HG03045 (cell line): ENCODE results near the gene DLX6.

ENCODE experiments used
- ATAC-seq: cut with Tn5 transposase; IDR thresholded peaks from one replicate; pipeline ENCODE4 v1.9.1; 2021; ENCODE audit warnings: mild to moderate bottlenecking, moderate library complexity; ENCODE audit not compliant: unreplicated experiment

DLX6 gene

DNA sequence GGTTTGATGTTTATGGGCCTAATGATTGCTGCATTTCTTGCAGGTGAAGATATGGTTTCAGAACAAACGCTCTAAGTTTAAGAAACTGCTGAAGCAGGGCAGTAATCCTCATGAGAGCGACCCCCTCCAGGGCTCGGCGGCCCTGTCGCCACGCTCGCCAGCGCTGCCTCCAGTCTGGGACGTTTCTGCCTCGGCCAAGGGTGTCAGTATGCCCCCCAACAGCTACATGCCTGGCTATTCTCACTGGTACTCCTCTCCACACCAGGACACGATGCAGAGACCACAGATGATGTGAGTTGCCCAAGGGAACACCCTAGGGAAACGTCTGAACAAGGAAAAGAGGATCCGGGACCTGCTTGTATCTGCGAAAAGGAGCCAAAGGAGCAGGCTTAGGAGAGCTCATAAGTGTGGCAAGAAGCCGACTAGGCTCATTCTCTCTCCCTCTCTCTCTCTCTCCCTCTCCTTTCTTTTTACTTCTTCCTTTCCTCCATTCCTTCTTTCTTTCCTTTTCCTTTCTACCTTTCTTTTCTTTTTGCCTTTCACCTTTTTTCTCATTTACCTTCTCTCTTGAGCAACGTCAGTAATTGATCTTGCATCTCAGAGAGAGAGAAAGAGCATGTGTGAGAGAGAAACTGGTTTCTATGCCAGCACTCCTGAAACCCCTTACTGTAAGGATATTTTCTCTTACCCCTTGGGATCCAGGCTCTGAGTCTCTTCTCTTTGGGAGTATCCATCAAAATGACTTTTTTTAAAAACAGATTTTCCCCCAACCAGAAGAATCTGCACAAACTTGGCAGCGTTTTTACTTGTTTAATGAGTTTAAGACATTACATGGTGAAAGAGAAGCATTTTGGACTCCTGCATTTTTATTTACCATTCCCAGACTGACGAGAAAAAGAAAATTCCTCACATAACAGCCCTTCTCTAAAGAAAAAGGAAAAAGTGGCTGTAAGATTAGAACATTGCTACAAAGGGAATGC, 4.7 kb downstream of the DLX6 start:
- no peak for ATAC-seq

DNA sequence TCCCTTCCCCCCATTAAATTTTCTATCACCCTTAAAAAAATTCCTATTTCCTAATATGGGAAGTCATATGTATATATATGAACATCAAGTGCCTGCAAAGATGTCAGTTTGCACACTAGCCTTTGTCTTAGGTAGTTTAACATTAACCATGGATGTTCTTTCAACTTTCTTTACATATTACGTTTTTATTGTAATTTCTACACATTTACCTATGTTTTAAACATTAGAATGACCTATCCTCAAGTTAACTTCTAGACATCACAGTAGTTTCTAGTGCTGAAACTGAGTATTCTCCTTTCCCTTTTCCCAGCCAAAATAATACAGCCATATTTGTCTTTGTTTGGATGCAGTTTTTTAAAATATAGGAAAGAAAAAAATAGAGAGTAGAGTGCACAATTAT, 5.8 kb downstream of the DLX6 start:
- ATAC-seq = no peak

DNA sequence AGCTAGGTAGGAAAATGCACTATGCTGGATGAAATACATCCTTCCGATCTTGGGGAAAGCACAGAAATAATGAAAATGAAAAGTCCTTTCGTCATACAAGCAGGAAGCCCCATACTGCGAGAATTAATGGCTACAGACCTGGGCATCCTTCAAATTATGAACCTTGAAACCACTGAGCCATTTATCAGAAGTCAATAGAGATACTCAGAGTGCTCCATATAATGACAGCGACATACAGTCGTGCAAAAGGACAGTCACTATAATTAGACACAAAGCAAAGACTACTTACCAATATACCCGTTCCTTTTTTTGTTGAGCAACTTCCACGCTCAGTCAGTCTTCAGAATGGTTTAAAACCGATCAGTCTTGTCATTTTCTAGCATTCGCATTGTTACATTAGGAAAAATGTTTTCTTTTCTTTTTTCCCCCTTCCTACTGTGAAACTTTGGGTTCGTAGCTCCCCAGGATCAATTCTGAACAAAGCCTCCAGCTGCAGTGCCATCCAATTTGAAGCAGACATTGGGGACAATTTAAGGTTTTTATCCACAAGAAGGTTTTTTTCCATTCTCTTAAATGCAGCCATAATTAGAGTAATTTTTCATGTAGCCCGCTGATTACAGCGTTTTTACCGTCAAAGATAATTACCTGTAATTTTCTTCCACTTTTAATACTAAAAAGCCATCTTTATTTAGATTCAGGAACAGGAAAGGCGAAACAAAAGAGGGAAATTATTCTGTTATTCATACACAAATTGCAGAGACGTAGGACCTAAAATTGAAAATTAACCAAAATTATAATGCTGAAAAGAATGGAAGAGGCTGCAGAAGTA, 6.4 kb downstream of the DLX6 start:
- no peak for ATAC-seq

DNA sequence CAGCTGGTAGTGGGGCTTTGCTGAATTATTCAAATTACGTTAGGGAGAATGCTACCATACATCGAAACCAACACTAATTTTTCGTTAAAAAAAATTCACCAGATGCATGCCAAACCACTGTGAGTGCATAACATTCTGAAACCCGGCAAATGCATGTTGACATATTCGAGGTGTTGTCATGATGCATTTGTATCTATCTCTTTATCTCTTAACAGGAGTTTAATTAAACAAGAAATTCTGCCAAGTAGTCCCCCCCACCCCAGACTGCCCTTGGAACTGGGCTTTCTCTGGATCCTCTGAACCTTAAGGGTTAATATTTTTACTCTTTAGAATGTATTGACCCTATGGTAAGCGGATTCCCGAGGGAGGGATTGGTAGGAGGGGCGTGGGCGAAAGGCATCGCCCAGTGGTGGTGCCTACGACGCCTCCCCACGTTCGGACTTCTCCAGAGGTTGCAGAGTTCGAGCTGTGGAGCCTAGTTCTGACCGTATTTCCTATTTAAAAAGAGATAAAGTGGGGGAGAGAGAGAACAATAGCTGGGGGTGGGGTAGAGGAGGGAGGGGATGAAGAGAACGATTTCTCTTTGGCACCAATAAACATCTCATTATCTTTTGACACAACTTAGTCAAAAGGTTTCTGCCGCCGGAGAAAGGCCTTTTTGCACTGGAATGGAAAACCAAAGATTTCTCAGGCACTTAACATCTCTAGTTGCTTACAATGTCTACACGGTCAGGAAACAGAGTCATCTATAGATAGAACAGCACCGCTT, 7.2 kb downstream of the DLX6 start:
- no peak for ATAC-seq

DNA sequence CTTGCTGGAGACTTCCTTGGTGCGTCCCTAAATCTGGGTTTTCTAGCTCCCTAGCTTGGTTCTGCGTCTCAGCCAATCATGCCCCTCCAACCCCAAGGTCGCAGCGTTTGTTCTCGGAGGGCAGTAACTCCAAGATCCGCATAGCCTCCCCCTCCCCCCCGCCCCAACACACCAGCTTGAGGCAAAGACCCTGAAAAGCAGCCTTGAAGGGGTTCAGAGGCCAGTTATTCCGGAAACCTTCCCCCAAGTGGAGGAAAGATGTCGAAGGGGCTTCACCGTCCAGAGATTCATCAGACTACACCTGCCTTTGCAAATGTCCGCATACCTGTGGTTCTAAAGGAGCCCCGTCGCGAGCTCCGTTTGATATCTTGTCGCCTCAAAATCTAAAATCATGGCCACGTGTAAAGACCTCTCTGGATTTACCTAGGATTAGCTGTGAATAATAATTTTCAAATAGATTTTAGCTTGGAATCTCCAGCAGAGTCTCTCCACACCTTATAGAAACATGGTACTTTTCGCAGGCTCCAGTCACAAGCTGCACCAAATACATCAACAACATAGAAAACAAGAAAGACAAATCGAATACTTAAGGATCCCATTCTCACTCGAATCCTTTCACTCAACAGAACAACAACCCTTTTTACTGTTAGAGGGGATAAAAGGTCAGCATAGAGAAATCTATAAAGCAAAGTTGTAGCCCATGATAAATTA, 7.9 kb downstream of the DLX6 start:
- no peak for ATAC-seq

DNA sequence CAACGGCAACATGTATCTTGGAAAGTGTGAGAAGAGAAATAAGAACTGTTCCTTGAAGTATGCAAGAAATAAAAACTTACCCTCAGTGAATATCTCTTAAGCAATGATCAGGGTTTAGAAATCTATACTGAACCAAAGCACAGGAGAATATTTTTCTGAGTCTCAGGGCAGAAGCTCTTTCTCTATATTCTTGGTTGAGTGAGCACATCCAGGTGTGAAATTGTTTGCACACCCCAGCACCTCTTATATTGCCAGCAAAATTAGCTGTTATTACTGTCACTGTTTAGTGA, 8.4 kb downstream of the DLX6 start:
- no peak for ATAC-seq

DNA sequence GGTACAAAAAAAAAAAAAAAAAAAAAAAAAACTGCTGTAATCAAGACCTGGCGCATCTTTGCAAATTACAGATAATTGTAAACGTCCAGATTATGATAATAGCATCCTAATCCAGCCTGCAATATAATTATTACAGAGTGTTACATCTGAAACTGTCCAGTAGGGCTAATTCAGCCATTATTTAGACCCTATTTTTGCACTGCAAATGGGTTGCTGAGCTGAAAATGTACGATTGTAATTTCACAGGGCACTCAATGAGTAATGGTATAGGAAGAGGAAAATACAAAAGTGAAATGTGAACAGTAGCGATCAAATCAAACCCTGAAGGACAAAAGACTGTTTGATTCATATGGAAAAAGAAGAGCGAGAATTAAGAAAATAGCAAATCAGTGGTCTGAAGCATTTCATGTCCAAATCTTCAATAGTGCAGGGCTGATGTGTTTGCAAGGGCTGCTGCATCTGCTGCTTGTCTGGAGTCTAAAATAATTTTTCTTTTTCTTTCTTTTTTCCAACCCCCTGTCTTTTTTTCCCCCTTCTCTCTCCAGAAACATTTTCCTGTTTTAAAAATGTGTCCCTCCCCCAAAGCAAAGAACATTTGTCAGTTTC, 8.9 kb downstream of the DLX6 start:
- ATAC-seq = no peak

DNA sequence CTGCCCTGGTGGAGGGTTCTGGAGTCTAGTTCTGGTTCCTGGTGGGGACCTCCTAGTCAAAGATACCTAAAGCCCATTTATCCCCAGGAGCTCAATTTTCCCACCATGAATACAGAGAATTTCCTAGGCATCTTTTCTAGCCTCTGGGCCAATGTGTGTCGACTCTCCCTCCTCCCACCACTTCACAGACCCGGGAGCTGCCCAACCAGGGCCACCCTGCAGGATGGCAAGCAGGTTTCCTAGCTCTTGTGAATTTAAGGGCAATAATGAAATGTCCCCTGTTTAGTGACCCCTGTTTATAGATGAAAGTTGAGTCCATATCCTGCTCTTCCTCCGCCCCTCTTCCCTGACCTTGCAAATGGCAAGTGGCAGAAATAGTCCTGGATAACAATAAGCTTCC, 9.9 kb downstream of the DLX6 start:
- ATAC-seq = no peak

DNA sequence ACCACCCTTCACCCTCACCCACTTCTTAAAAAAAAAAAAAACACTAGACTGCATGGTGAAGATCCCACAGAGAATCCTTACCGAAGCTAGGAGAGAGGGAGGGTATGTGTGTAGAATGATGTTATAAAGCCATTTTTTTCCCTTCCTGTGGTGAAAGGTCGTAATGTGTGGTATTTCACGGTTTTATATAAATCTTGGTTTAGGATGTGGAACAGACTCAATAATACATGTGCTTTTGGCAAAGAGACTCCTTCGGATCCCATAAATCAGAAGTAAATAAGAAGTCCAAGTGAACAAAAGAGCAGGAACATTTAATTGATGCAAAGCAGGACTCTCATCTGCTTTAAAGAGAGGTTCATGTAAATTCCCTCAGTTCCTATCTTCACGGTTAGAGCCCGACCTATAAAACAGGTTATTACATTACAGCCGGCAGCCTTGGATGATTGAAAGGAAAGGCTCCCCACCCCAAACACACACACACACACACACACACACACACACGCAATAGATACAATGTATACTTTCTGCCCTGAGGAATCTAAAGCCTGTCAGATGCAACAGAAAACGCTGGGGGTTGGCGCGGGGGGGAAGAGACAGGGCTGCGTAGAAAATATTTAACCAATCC, 10.5 kb downstream of the DLX6 start:
- ATAC-seq = no peak

DNA sequence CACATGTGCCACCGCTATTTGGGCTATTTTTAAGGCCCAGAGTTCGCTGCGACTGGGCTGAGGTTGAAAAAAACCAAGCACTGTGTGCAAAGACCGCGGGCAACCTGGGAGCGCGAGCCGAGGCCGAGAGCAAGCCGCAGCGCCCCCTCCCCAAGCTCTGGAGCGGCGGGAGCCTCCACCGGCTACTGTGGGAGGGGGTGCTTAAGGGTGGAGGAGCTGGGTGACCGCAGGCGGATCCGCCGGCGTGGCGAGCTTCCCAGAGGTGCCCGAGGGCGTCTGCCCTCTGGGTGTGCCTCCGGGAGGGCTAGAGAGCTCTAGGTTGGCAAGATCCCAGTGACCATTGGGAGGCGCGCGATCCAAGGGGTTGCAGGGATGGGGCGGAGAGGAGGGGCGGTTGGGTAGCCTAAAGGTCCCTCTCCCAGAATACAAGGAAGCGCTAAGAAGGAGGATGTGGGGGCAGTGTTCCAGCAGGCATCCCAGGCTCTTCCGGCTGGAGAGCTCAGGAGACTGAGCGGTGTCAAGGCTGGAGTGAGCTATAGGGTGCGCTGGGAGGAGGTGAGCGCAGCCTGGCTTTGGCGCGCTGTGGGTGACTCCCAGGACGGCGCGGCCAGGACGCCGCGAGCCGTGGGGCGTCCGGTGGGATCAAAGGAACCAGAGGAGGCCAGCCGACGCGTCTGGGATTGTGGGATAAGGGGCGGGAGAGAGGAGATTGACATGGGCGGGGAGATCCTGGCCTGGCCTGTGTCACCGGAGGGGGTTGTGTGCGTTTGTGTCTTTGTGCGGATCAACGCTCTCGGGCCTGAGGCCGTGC, 11.2 kb downstream of the DLX6 start:
- ATAC-seq = no peak

DNA sequence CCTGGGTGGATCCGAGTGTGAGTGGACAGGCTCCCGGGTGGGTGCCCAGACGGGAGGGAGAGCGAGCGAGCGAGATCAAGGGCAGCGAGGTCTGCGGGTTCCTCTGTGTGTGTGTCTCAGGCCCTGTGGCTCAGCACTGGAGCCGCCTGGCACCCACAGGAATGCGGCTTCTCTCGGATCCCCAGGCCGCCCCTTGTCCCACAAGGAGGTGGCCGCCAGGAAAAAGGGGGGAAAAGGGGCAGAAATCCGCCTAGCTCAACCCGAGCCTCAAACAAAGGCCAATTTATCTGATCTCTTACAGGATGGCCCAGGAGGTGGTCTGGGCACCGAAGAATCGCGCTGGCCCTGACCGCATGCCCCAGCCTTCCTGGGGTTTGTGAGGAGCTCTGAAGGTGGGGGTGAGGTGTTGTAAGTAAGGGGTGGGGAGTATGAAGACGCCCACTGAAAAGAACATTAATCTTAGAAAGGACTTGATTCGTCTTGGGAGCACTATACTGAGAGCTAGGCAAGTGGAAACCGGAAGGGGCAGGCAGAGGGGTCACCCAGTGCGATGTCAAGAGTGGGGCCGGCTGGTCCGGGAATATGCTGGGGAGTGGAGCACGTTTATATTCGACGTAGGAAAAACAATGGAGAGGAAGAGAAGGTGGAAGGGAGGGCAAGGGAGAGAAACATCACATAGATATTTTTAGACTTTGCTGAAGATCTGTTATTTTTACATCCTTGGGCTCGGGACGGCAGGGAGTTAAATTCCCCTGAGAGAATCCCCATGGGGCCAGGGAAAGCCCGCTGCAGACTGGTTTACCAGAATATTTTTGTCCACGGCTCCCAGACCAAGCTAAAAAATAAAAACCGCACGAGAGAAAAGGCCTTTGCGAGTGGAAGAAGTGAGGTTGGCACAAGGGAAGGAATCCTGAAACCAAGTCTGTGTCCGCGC, 12.1 kb downstream of the DLX6 start:
- no peak for ATAC-seq

DNA sequence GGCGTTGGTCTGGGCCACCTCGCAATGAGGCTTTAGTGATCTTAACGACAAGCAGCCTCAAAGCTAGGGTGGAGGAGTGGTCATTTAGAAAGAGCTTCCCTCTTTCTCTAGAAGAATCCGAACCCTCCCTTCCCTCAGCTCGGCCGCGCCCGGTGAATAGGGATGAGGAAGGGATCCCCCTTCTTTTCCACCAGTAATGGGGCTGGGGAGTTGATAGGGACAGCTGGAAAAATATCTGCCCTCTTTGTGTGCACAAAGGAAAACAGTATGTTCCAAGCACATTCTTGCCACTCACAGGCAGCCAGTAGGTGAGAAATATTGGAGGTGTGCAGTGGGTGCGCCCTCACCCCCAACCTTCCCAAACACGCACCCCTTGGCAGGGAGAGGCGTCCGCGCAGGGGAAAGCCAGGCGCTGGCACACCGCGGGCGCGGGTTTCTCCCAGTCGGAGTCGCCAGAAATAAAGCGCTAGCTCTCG, 12.8 kb downstream of the DLX6 start:
- no peak for ATAC-seq

DNA sequence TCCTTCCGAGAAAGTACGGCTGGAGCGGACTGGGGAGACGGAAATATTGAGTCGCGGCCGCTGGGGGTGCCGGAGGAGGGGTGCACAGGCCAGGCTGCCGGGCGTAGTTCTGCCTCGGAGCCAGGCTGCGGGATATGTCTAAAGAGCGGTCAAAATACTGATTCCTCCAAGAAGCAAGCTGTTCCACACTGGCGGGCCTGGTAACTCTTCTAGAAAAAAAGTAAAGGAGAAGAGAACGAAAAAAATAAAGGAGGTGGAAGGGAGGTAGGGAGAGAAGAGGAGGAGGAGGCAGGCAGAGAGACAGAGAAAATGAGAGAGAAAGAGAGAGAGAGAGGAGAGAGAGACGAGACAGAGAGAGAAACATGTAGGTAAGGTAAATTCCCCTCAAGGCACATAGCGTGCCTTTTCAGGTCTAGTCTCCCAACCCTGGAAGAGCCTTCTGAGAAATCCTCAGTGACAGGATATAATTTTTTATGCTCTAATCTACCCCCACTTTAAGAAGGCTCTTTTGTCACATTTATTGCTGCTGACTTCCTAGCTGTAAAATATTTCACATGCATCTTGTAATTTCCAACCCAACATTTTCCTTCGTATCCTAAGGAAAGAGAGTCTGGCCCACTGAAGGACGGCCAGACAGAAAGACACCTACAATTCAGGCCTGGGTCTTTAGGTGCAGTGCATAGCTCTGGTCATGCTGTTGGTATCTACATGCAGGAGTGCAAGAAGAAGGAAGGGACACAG, 13.6 kb downstream of the DLX6 start:
- no peak for ATAC-seq

DNA sequence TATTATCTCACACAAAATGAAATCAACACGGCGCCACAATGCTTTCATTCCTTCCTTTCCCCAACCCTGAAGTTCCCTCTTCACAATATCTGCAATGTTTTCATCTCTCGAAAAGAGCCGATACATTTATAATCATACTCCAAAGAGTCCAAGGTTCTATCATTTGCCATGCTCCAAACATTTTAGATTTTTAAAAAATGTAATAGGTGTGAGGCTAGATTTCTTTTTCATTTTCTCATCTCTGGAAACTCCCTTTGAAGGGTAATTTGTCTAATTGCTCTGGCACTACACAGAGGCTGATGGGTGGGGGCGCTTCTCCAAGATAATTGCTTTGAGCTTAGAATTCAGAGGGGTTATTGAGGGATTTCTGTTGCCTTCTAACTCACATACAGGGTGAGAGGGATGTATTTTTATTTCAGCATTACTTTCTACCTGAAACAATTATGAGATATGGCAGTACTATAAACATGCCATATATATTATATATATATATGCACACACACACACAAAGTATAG, 14.4 kb downstream of the DLX6 start:
- no peak for ATAC-seq

DNA sequence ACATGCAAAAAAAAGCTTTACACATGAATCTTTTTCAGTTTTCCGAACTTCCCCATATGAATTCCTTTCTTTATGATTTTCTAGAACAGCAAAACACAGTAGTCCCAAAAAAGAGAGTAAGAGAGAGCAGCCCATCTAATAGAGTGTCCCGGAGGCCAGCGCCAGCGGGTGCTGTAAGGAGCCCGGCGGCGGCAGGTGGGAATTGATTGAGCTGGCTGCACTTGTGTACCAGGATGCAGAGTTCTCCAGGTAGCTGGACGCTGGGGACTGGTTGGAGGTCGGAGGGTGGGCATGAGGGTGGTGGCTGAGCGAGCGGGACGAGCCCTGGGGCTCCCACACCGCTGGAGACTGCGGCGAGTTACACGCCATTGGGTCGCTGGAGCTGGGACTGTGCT, 15.2 kb downstream of the DLX6 start:
- no peak for ATAC-seq

DNA sequence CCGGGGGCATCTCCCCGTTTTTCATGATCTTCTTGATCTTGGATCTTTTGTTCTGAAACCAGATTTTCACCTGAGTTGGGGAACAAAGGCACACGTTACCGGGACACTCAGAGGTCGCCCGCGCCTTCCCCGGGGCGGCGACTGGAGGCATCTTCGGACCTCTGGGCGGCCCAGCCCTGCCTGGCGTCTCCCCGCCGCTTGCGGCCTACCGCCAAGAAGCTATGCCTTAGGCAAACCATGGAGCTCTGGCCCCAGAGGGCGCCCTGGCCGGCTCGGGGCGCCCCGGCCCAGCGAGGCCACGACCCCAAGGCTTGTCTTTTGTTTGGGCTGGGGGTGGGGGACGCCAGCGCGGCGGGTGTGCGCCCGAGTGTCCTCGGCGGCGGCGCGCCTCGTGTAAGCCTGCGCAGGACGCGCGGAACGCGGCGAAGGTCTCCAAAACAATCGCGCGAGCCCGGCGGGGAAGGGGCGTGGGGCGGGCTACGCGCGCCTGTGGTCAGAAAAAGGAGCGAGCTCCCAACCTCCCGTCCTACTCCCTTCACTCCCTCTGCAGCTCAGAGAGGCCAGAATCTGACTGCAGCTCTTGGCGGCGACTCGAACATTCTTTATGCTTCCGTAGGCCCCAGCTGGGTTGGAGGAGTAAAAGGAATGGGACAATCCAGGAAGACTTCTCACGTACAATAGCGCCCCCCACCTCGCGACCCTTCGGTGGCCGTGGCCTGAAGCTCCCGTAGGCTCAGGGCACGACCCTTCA, 15.8 kb downstream of the DLX6 start:
- ATAC-seq = no peak
